NCI-H2171 treated with DMSO at 0.1 percent for 48 hours (cell line): ENCODE results near the gene LAMA4.

Experiments used
- DNase-seq: peaks from one replicate; lab custom pipeline; 2025; lab: John Stamatoyannopoulos, UW

The LAMA4 gene

GRCh38 chr6:112184951-112185350 is 69.4 kb downstream of the LAMA4 start:
- no peak for DNase-seq

DNA sequence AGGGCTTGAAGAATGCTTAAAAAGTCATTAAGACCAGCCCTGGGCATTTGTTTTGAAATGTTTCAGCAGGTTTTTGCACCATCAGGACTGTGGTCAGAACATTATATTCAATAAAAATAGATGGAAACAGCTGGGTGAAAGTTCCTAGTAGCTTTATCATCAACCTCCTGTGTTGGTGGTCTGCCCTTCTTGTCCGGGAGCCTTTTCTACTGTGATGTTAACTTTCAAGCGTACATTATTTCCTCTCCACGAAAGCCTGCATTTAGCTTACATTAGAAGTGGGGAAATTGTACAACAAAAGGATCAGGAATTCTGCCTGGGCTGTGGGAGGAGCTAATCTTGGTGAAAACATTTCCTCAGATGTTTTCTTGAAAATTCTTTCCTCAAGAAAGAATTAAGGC is 71.1 kb downstream of the LAMA4 start:
- no peak for DNase-seq

DNA sequence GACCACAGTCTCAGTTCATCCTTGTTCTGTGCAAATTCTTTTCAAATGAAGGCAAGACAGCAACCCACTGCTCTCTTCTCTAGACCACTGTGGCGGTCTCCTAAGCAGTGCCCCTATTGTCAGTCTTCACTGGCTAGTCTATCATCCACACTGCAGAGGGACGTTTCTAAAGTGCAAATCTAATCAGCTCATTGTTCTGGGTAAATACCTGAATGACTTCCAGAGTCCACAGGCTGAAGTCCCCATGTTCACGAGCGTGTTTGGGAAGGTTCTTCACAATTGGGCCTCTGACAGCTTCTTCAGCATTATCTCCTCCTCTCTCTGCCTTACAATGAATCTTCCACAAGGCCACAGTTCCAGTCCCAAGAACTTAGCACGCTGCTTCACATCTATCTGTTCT is 73.2 kb downstream of the LAMA4 start:
- no peak for DNase-seq

- peak; percentile 92 for DNase-seq
These were observed 74.1 kb downstream of the LAMA4 start for GRCh38 chr6:112180095-112180820.

GRCh38 chr6:112179631-112180030 is 74.7 kb downstream of the LAMA4 start:
- no peak for DNase-seq

DNA sequence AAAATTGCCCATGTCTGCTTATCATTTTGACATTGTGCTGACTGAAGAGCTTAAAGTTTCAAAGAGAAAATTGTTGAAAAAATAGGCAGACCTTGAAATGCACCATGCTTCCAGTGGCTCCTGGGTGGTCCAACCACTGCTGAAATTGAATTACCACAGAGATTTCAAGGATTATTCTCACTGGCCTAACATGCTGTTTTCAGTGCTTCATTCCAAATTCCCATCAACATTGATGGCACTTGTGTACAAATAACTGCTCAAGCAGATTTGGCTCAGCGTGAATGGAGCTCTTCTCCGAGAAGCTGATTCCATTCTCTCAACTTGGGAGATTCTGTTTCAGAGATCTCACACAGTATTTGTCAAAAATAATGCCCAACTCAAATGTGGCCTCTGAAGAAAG is 75.5 kb downstream of the LAMA4 start:
- DNase-seq = no peak

GRCh38 chr6:112177092-112177491 is 77.3 kb downstream of the LAMA4 start:
- no peak for DNase-seq

- no peak for DNase-seq
These were observed 78.2 kb downstream of the LAMA4 start for GRCh38 chr6:112176175-112176574.

- DNase-seq = no peak
These were observed 81.1 kb downstream of the LAMA4 start for GRCh38 chr6:112173221-112173804.

DNA sequence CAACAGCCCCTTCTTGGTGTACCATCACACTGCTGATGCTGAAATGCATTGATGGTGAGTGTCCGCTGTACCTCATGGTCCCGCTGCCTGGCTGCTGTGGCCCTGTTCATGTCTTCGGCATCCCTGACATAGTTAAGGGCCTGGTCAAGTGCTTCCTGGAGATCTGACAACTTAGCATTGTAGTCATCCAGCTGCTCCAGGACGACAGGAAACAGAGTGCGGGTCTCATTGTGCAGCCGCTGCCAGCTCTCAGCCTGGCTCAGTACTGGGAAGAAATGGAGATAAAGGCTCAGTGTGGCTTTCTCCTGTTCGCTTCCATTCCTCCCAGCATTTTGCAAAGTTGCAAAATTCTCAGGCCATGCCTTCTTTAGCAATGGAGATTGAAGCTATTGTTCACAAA is 81.8 kb downstream of the LAMA4 start:
- no peak for DNase-seq

GRCh38 chr6:112169541-112169940 is 84.8 kb downstream of the LAMA4 start:
- DNase-seq = no peak

- peak; percentile 75 for DNase-seq
These were observed 90.8 kb downstream of the LAMA4 start for GRCh38 chr6:112163295-112164257.

DNA sequence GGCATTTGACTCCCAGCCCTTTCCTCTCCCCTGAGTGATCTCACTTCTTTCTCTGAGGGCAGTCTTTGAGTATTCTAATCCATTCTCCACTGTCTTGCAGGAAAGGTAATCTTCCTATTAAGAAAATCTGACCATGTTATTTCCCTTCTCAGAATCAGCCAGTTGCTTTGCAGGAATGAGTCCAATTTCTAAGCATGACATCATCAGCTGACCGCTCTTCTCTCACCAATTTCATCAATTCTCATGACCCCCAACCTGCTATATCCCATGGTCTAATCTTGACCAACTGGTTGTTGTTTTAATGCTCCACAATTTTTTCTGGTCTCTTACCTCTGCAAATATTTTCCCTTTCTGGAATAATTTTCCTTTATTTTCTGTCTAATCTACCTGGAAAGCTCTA is 93.6 kb downstream of the LAMA4 start:
- DNase-seq = no peak

- no peak for DNase-seq
These were observed 97.7 kb downstream of the LAMA4 start for GRCh38 chr6:112156668-112157067.

DNA sequence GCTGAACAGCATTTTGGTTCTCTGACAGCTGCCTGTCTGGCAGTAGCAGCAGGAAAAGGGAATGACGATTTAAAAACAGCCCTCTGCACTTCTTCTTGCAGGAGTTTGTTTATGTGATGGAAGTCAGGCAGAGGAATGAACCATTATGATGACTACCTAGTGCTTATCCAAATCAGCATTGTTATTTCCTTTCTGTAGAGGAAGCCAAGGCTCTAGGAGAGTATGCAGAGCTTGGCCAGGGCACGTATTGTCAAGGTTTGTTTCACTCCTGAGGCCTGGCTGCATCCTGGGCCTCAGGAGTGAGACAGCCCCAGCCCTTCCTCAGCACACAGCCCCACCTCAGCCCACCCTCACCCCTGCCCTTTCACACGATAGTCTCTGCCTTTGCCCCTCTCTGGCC is 98.5 kb downstream of the LAMA4 start:
- DNase-seq = no peak

DNA sequence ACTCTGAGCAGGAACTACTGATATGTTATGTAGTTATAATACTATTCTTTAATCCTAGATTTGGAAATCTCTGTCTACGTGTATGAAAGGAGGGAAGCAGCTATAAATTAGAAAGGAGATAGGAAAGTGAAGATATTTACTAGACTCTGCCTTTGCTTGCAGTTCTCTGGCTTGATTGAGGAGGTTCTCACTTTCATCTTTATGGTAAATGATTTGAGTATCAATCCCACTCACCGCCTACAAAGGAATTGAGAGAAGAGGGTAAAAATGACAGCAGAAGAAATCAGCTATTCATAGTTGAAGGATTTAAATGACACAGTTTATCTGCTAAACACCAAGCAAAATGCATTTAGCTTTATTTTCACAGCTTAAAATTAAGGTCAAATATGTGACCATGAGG is 99.7 kb downstream of the LAMA4 start:
- no peak for DNase-seq

GRCh38 chr6:112153926-112154607 is 100.3 kb downstream of the LAMA4 start:
- peak; percentile 94 for DNase-seq

- peak; percentile 82 for DNase-seq
These were observed 104.0 kb downstream of the LAMA4 start for GRCh38 chr6:112150363-112150762.

DNA sequence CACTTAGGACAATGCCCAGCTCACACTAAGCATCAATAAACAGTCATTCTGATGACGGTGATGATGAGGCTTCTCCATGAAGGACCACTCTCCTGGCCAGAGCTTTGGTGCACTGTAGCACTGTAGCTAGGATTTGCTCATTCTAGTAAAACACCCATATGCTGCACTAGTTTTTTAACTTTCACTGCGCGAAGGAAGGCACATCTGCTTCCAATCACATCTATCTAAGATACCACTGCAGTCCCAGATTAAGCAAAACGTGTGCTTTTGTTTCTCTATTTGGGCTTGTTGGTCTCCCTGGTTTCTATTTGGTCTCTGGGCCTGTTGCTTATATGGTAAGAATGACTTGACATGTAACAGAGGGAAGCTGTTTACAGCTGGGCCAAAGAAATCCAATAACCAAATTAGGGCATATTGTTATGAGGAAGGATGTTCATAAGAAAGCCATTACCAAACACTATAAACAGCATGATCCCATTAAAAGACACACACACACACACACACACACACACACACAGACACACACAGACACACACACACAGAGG is 104.6 kb downstream of the LAMA4 start:
- DNase-seq = peak; percentile 69

DNA sequence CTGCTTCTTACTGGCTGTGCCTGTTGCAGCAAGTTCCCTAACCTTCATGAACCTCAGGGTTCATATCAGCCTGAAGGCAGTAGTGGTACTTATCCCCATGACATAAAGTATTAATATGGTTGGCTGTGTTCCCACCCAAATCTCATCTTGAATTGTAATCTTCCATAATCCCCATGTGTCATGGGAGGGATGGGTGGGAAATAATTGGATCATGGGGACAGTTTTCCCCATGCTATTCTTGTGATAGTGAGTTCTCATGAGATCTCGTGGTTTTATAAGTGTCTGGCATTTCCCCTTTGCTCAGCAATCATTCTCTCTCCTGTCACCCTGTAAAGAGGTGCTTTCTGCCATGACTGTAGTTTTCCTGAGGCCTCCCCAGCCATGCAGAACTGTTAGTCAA is 105.1 kb downstream of the LAMA4 start:
- peak; percentile 24 for DNase-seq

- no peak for DNase-seq
These were observed 106.3 kb downstream of the LAMA4 start for GRCh38 chr6:112148103-112148502.

DNA sequence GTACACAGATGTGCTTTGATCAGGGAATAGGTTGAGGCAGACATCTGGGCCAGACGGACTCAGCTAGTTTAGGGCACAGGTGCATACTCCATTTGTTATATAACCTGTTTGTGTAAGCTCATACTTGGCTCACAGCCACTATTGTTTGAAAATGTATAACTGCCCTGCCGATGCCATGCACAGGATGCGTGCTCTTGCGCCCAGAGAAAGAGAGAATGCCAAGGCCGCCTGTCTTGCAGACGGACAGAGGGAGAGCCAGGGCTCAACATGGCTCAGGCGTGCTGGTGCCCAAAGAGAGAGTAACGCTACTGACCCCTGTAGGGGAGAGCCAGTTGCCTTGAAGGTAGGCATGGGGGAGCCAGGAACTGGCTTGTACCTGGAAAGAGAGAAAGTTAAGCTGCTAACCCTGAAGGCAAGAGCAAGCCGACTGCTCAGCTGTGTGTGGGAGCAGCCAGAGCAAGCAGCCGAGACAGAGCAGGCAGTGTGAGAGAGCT is 109.2 kb downstream of the LAMA4 start:
- peak; percentile 97 for DNase-seq
